BE2C (cell line): ENCODE data around the gene SLC45A1.

ENCODE experiments used
- DNase-seq: peaks from one replicate; pipeline ENCODE4 v3.0.0-alpha.2; 2020
- H3K27me3 ChIP-seq: fragments of 250-450 bp; sonication (Bioruptor Pico); 2 replicates; pipeline ENCODE4 v1.5.1; 2020; ENCODE audit warnings: mild to moderate bottlenecking
- H3K36me3 ChIP-seq: fragments of 250-450 bp; sonication (Bioruptor Pico); 2 replicates; pipeline ENCODE4 v1.5.1; 2020; ENCODE audit warnings: mild to moderate bottlenecking
- H3K4me1 ChIP-seq: fragments of 250-450 bp; sonication (Bioruptor Pico); 2 replicates; pipeline ENCODE4 v1.5.1; 2020
- H3K4me3 ChIP-seq: 2 replicates; pipeline ENCODE4 v1.5.1; 2011; ENCODE audit warnings: low read depth, low read length
- H3K9me3 ChIP-seq: fragments of 250-450 bp; sonication (Bioruptor Pico); 2 replicates; pipeline ENCODE4 v1.5.1; 2020
- CTCF ChIP-seq: IDR thresholded peaks from 2 replicates; pipeline ENCODE4 v1.5.1; 2012; ENCODE audit warnings: mild to moderate bottlenecking, low read depth, low read length

SLC45A1 gene

GRCh38 chr1:8337776-8338525, 20.0 kb downstream of the SLC45A1 start:
- no peak for TF ChIP-seq CTCF
- DNase-seq = no peak
- Histone ChIP-seq H3K9me3 (no peaks in the 10 kb centered on the region), H3K27me3 (no peaks in the 10 kb centered on the region), H3K4me1 (no peaks in the 10 kb centered on the region), H3K4me3 (no peak overlapping the region), H3K36me3 (no peaks in the 10 kb centered on the region)

GRCh38 chr1:8338526-8339202, 20.8 kb downstream of the SLC45A1 start:
- no peaks in the 10 kb centered on the region for H3K9me3 ChIP-seq
- no peaks in the 10 kb centered on the region for H3K27me3 ChIP-seq
- no peaks in the 10 kb centered on the region for H3K36me3 ChIP-seq
- H3K4me3 ChIP-seq = no peak overlapping the region
- TF ChIP-seq CTCF = no peak
- DNase-seq = no peak
- H3K4me1 ChIP-seq = no peaks in the 10 kb centered on the region

- TF ChIP-seq CTCF = no peak
- no peaks in the 10 kb centered on the region for H3K36me3 ChIP-seq
- no peaks in the 10 kb centered on the region for H3K27me3 ChIP-seq
- DNase-seq = no peak
- no peaks in the 10 kb centered on the region for H3K4me1 ChIP-seq
- H3K9me3 ChIP-seq = no peaks in the 10 kb centered on the region
- no peak overlapping the region for H3K4me3 ChIP-seq
These were observed 21.3 kb downstream of the SLC45A1 start for GRCh38 chr1:8339203-8339600.

- no peak for DNase-seq
- TF ChIP-seq CTCF = no peak
- Histone ChIP-seq H3K9me3 (no peaks in the 10 kb centered on the region), H3K36me3 (no peaks in the 10 kb centered on the region), H3K4me1 (no peaks in the 10 kb centered on the region), H3K27me3 (no peaks in the 10 kb centered on the region), H3K4me3 (no peak overlapping the region)
These were observed 22.5 kb downstream of the SLC45A1 start for GRCh38 chr1:8340448-8340847.

GRCh38 chr1:8342325-8342724, 24.4 kb downstream of the SLC45A1 start:
- DNase-seq = no peak
- no peak for TF ChIP-seq CTCF
- no peaks in the 10 kb centered on the region for H3K27me3 ChIP-seq
- no peaks in the 10 kb centered on the region for H3K36me3 ChIP-seq
- no peaks in the 10 kb centered on the region for H3K9me3 ChIP-seq
- no peak overlapping the region for H3K4me3 ChIP-seq
- no peaks in the 10 kb centered on the region for H3K4me1 ChIP-seq

GRCh38 chr1:8343044-8343443, 25.1 kb downstream of the SLC45A1 start:
- no peak overlapping the region for H3K4me3 ChIP-seq

More at GRCh38 chr1:8343044-8343443, 25.1 kb downstream of the SLC45A1 start:
- no peak for DNase-seq
- H3K4me1 ChIP-seq = no peaks in the 10 kb centered on the region
- H3K27me3 ChIP-seq = no peaks in the 10 kb centered on the region
- no peaks in the 10 kb centered on the region for H3K9me3 ChIP-seq
- no peaks in the 10 kb centered on the region for H3K36me3 ChIP-seq
- TF ChIP-seq CTCF = no peak
